Measurements from ENCODE around the gene ZDHHC3.

Gene ZDHHC3

GRCh38 chr3:44976002-44976815 lies at the start of gene ZDHHC3, which contains the start of gene EXOSC7:
Gene ZDHHC3 (minus strand): TSS chr3:44976174. CDS start chr3:44959436, 16,738 bp downstream.
Gene EXOSC7 (plus strand): TSS chr3:44976244. CDS start chr3:44976278, 34 bp downstream.
- H3K27ac ChIP-seq = peak within 1 kb of the TSS; percentile 66 to 96 (median 91)

GRCh38 chr3:45024542-45025255 lies 48.7 kb upstream of the ZDHHC3 start:
- Histone ChIP-seq H3K27ac (peak overlapping the region in 6 of 21 experiments; percentile 14 to 85 (median 63)), H3K4me3 (no peak overlapping the region)

More at GRCh38 chr3:44976002-44976815, at the start of gene ZDHHC3, which contains the start of gene EXOSC7:
- H3K4me3 ChIP-seq = peak within 1 kb of the TSS; percentile 55 to 93 (median 91)

GRCh38 chr3:45023675-45024074 lies 47.7 kb upstream of the ZDHHC3 start:
- no peak overlapping the region for H3K27ac ChIP-seq
- no peak overlapping the region for H3K4me3 ChIP-seq

- H3K27ac ChIP-seq = peak overlapping the region in 5 of 21 experiments; percentile 22 to 65 (median 28)
- H3K4me3 ChIP-seq = no peak overlapping the region
Observed at GRCh38 chr3:45021524-45022297, 45.7 kb upstream of the ZDHHC3 start.

- Histone ChIP-seq H3K4me3 (no peak overlapping the region), H3K27ac (peak overlapping the region in 4 of 21 experiments; percentile 23 to 65 (median 38))
Observed at GRCh38 chr3:45020534-45020933, 44.6 kb upstream of the ZDHHC3 start.

- H3K27ac ChIP-seq = peak overlapping the region in 4 of 21 experiments; percentile 4 to 46 (median 40)
- no peak overlapping the region for H3K4me3 ChIP-seq
Observed at GRCh38 chr3:45017821-45018220, 41.8 kb upstream of the ZDHHC3 start.

- no peak overlapping the region for H3K4me3 ChIP-seq
Observed at GRCh38 chr3:45016916-45017315, 40.9 kb upstream of the ZDHHC3 start.

GRCh38 chr3:45012577-45012976 lies 36.6 kb upstream of the ZDHHC3 start:
- Histone ChIP-seq H3K27ac (peak overlapping the region in 20 of 21 experiments; percentile 28 to 91 (median 74)), H3K4me3 (no peak overlapping the region)

More at GRCh38 chr3:45016916-45017315, 40.9 kb upstream of the ZDHHC3 start:
- H3K27ac ChIP-seq = no peak overlapping the region

GRCh38 chr3:45011756-45012508 lies 36.0 kb upstream of the ZDHHC3 start:
- Histone ChIP-seq H3K27ac (peak overlapping the region in 20 of 21 experiments; percentile 28 to 91 (median 74)), H3K4me3 (no peak overlapping the region)

- peak overlapping the region in 18 of 21 experiments; percentile 2 to 91 (median 74) for H3K27ac ChIP-seq
- no peak overlapping the region for H3K4me3 ChIP-seq
Observed at GRCh38 chr3:45010811-45011333, 34.9 kb upstream of the ZDHHC3 start.

GRCh38 chr3:45009868-45010267 lies 33.9 kb upstream of the ZDHHC3 start:
- Histone ChIP-seq H3K4me3 (no peak overlapping the region), H3K27ac (peak overlapping the region in 8 of 21 experiments; percentile 2 to 91 (median 76))

GRCh38 chr3:45008117-45008516 lies 32.1 kb upstream of the ZDHHC3 start:
- peak overlapping the region in 2 of 21 experiments; percentile 4 to 23 for H3K27ac ChIP-seq
- no peak overlapping the region for H3K4me3 ChIP-seq

GRCh38 chr3:45007091-45007490 lies 31.1 kb upstream of the ZDHHC3 start:
- no peak overlapping the region for H3K27ac ChIP-seq

GRCh38 chr3:45003859-45004258 lies 27.9 kb upstream of the ZDHHC3 start:
- Histone ChIP-seq H3K4me3 (no peak overlapping the region), H3K27ac (no peak overlapping the region)

More at GRCh38 chr3:45007091-45007490, 31.1 kb upstream of the ZDHHC3 start:
- H3K4me3 ChIP-seq = no peak overlapping the region

- no peak overlapping the region for H3K27ac ChIP-seq
- H3K4me3 ChIP-seq = no peak overlapping the region
Observed at GRCh38 chr3:45003406-45003805, 27.4 kb upstream of the ZDHHC3 start.

- Histone ChIP-seq H3K4me3 (no peak overlapping the region), H3K27ac (peak overlapping the region in 4 of 21 experiments; percentile 8 to 43 (median 23))
Observed at GRCh38 chr3:45002720-45003119, 26.7 kb upstream of the ZDHHC3 start.

GRCh38 chr3:45002139-45002660 lies 26.2 kb upstream of the ZDHHC3 start:
- Histone ChIP-seq H3K4me3 (no peak overlapping the region), H3K27ac (peak overlapping the region in 1 of 21 experiments; percentile 8)

GRCh38 chr3:45001738-45002137 lies 25.8 kb upstream of the ZDHHC3 start:
- H3K27ac ChIP-seq = no peak overlapping the region

More at GRCh38 chr3:45001738-45002137, 25.8 kb upstream of the ZDHHC3 start:
- no peak overlapping the region for H3K4me3 ChIP-seq

Measured in skin epidermis (tissue), 12 donors.